Sciatic nerve (tissue), 2 donors: ENCODE data around the gene DNAJB8. TPM values are rescaled to one million over a fixed set of nuclear protein-coding genes. Genes with fewer than 3 reads are reported as not detected.

Experiments used
- ATAC-seq: fragments of 200-7000 bp; cut with Tn5 transposase; one replicate; pipeline ENCODE4 v1.9.1; 2020; ENCODE audit warnings: mild to moderate bottlenecking, moderate library complexity
- DNase-seq: peaks from one replicate; pipeline ENCODE4 v3.0.0-alpha.2; 2020; ENCODE audit warnings: low spot score
- intact Hi-C: fragments of 100-400 bp; cut with DNase I; formaldehyde crosslinking; loops from one replicate; pipeline ENCODE4 v1.14.2; 2022
- total RNA-seq: library from RNA; stranded (reverse); fragmentation: NEBNext Ultra II Directional; extraction: Animal tissue kit (Norgen Biotek cat#: 25700); gene quantifications from one replicate; pipeline ENCODE4 v1.2.1, GENCODE V29; 2021
- donor health status: DM: no; HTN: no; CAD: no.
- donor health status: DM: no; HTN: no; CAD: no.

The DNAJB8 gene
- total RNA-seq, 1 donor from 2014 or later, result not detected

- intact Hi-C loops, result no loop called here
- no peak for ATAC-seq
- no peak for DNase-seq
Observed at GRCh38 chr3:128473180-128473519, 6.5 kb upstream of the DNAJB8 start.

- DNase-seq (no peak), ATAC-seq (no peak)
- intact Hi-C loops, result no loop called here
Observed at GRCh38 chr3:128472449-128473179, 5.9 kb upstream of the DNAJB8 start.

GRCh38 chr3:128471720-128472119 lies 5.0 kb upstream of the DNAJB8 start:
- ATAC-seq (no peak), DNase-seq (no peak)
- intact Hi-C loops, result no loop called here

GRCh38 chr3:128471110-128471509 lies 4.4 kb upstream of the DNAJB8 start:
- ATAC-seq, result no peak
- intact Hi-C loops, result no loop called here
- no peak for DNase-seq

- ATAC-seq (no peak), DNase-seq (no peak)
- intact Hi-C loops, result no loop called here
Observed at GRCh38 chr3:128470134-128470899, 3.6 kb upstream of the DNAJB8 start.

GRCh38 chr3:128469556-128469955 lies 2.9 kb upstream of the DNAJB8 start:
- no peak for DNase-seq
- ATAC-seq, result no peak
- intact Hi-C loops, result no loop called here

GRCh38 chr3:128468791-128469527 lies 2.3 kb upstream of the DNAJB8 start:
- no peak for DNase-seq
- intact Hi-C loops, result no loop called here
- no peak for ATAC-seq

- DNase-seq (no peak), ATAC-seq (no peak)
- intact Hi-C loops, result no loop called here
Observed at GRCh38 chr3:128468285-128468790, 1.6 kb upstream of the DNAJB8 start.

GRCh38 chr3:128464702-128465101 lies 2.0 kb downstream of the DNAJB8 start:
- intact Hi-C loops, result no loop called here
- no peak for ATAC-seq
- no peak for DNase-seq

GRCh38 chr3:128464188-128464587 lies 2.5 kb downstream of the DNAJB8 start:
- ATAC-seq (no peak), DNase-seq (no peak)
- intact Hi-C loops, result no loop called here

GRCh38 chr3:128463771-128464170 lies 2.9 kb downstream of the DNAJB8 start:
- ATAC-seq, result no peak
- no peak for DNase-seq
- intact Hi-C loops, result no loop called here

GRCh38 chr3:128463354-128463753 lies 3.3 kb downstream of the DNAJB8 start:
- ATAC-seq (no peak), DNase-seq (no peak)
- intact Hi-C loops, result no loop called here

GRCh38 chr3:128462931-128463330 lies 3.8 kb downstream of the DNAJB8 start:
- intact Hi-C loops, result no loop called here
- ATAC-seq (no peak), DNase-seq (no peak)

- intact Hi-C loops, result no loop called here
- no peak for ATAC-seq
Observed at GRCh38 chr3:128462341-128462910, 4.3 kb downstream of the DNAJB8 start.

GRCh38 chr3:128461731-128462130 lies 5.0 kb downstream of the DNAJB8 start:
- no peak for DNase-seq
- intact Hi-C loops, result no loop called here
- ATAC-seq, result no peak

More at GRCh38 chr3:128462341-128462910, 4.3 kb downstream of the DNAJB8 start:
- no peak for DNase-seq

- no peak for DNase-seq
- ATAC-seq, result no peak
- intact Hi-C loops, result no loop called here
Observed at GRCh38 chr3:128459461-128459820, 7.2 kb downstream of the DNAJB8 start.

- no peak for DNase-seq
- no peak for ATAC-seq
- intact Hi-C loops, result no loop called here
Observed at GRCh38 chr3:128458746-128459460, 7.8 kb downstream of the DNAJB8 start.

- intact Hi-C loops, result no loop called here
- ATAC-seq (no peak), DNase-seq (no peak)
Observed at GRCh38 chr3:128457937-128458336, 8.8 kb downstream of the DNAJB8 start.
